Measurements from ENCODE around the gene LAMC2.

The LAMC2 gene

DNA sequence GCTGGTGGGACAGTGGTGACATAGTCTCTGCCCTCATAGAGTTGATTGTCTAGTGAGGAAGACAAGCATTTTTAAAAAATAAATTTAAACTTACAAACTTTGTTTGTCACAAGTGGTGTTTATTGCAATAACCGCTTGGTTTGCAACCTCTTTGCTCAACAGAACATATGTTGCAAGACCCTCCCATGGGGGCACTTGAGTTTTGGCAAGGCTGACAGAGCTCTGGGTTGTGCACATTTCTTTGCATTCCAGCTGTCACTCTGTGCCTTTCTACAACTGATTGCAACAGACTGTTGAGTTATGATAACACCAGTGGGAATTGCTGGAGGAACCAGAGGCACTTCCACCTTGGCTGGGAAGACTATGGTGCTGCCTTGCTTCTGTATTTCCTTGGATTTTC lies 58.4 kb downstream of the LAMC2 start:
- H3K27me3 ChIP-seq (ENCODE audit: insufficient read depth, low read depth, severe bottlenecking), result no peaks in the 10 kb centered on the region
- no peak overlapping the region for H3K27ac ChIP-seq
- no peaks in the 10 kb centered on the region for H3K9me3 ChIP-seq (ENCODE audit: severe bottlenecking)
- no peak for DNase-seq
- no peak overlapping the region for H3K4me3 ChIP-seq (ENCODE audit: low read depth, low read length)
- no peaks in the 10 kb centered on the region for H3K36me3 ChIP-seq
- TF ChIP-seq, protein P1, sequence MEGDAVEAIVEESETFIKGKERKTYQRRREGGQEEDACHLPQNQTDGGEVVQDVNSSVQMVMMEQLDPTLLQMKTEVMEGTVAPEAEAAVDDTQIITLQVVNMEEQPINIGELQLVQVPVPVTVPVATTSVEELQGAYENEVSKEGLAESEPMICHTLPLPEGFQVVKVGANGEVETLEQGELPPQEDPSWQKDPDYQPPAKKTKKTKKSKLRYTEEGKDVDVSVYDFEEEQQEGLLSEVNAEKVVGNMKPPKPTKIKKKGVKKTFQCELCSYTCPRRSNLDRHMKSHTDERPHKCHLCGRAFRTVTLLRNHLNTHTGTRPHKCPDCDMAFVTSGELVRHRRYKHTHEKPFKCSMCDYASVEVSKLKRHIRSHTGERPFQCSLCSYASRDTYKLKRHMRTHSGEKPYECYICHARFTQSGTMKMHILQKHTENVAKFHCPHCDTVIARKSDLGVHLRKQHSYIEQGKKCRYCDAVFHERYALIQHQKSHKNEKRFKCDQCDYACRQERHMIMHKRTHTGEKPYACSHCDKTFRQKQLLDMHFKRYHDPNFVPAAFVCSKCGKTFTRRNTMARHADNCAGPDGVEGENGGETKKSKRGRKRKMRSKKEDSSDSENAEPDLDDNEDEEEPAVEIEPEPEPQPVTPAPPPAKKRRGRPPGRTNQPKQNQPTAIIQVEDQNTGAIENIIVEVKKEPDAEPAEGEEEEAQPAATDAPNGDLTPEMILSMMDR (IDR thresholded peaks at IDR 0.05; ENCODE audit: low read depth, low read length), result no peak

DNA sequence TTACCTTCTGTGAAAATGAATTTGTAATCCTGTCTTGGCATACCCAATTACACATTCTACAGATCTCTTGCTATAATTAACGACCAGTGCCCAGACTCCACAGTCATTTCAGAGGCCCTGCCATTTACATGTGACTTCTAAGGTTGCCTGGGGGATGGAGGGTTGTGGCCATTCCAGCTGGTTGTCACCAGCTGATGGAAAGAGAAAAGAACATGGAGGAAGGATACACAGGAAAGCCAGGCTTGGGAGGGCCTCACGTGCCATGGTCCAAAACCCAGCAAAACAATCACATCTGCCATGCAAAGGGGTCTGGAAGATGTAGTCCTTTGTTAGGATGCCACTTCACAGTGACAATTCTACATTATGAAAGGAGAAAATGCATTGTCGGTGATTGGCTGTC lies 59.3 kb downstream of the LAMC2 start:
- Histone ChIP-seq H3K27me3 (ENCODE audit: insufficient read depth, low read depth, severe bottlenecking) (no peaks in the 10 kb centered on the region), H3K36me3 (no peaks in the 10 kb centered on the region), H3K4me3 (ENCODE audit: low read depth, low read length) (no peak overlapping the region), H3K27ac (no peak overlapping the region), H3K9me3 (ENCODE audit: severe bottlenecking) (no peaks in the 10 kb centered on the region)
- DNase-seq, result no peak
- TF ChIP-seq, protein P1 (IDR thresholded peaks at IDR 0.05; ENCODE audit: low read depth, low read length), result no peak

DNA sequence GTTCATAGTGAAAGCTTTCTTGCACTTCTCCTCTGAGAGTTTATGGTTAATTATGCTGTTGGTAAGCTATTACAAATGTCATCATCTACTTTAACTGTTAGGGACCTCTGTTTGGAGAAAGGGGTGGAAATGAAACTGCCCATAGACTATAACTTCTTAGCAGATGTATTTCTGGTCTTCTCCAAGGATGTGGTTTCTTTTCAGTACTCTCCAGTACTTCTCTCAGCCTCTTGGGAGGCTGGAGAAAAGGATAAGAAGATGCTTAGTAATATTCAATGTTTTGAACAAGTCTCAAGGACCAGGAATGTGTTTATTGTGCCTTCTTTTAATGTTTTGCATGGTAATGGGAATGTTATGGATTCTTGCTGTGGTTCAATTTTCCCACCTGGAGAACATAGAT lies 60.4 kb downstream of the LAMC2 start:
- no peak for DNase-seq
- no peak overlapping the region for H3K27ac ChIP-seq
- H3K36me3 ChIP-seq, result no peaks in the 10 kb centered on the region
- no peak overlapping the region for H3K4me3 ChIP-seq (ENCODE audit: low read depth, low read length)
- H3K9me3 ChIP-seq (ENCODE audit: severe bottlenecking), result no peaks in the 10 kb centered on the region
- TF ChIP-seq, protein P1 (IDR thresholded peaks at IDR 0.05; ENCODE audit: low read depth, low read length), result no peak
- no peaks in the 10 kb centered on the region for H3K27me3 ChIP-seq (ENCODE audit: insufficient read depth, low read depth, severe bottlenecking)

DNA sequence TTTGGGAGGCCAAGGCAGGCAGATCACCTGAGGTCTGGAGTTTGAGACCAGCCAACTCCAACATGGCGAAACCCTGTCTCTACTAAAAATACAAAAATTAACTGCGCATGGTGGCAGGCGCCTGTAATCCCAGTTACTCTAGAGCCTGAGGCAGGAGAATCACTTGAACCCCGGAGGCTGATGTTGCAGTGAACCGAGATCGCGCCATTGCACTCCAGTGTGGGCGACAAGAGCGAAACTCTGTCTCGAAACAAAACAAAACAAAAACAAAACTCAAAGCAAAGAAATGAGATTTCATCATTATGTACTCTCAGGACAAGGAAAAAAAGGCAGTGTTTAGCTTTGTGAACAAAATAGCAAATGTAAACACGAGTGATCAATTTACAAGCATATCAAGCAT lies 61.0 kb downstream of the LAMC2 start:
- TF ChIP-seq, protein P1 (IDR thresholded peaks at IDR 0.05; ENCODE audit: low read depth, low read length), result no peak
- no peak for DNase-seq
- no peaks in the 10 kb centered on the region for H3K36me3 ChIP-seq
- H3K27me3 ChIP-seq (ENCODE audit: insufficient read depth, low read depth, severe bottlenecking), result no peaks in the 10 kb centered on the region
- no peak overlapping the region for H3K4me3 ChIP-seq (ENCODE audit: low read depth, low read length)
- H3K9me3 ChIP-seq (ENCODE audit: severe bottlenecking), result no peaks in the 10 kb centered on the region
- H3K27ac ChIP-seq, result no peak overlapping the region

DNA sequence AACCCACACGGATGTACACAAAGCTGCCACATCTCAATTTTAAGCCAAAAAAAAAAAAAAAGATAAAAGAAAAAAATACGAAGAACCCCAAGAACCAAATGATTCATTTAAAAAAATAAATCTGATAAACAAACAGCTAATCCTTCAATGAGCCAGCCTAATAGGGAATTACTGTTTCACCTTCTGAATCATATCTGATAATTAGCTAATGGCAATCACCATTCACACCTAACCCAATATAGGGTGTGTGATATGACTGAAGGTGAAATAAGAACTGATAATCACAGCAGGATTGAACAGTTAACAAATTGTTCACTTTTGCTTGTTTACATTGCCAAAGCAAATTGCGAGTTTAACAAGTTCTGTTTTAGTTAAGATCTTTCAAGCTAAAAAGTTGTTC lies 61.4 kb downstream of the LAMC2 start:
- no peak overlapping the region for H3K27ac ChIP-seq
- DNase-seq, result no peak
- no peaks in the 10 kb centered on the region for H3K9me3 ChIP-seq (ENCODE audit: severe bottlenecking)
- no peak overlapping the region for H3K4me3 ChIP-seq (ENCODE audit: low read depth, low read length)
- no peaks in the 10 kb centered on the region for H3K27me3 ChIP-seq (ENCODE audit: insufficient read depth, low read depth, severe bottlenecking)
- H3K36me3 ChIP-seq, result no peaks in the 10 kb centered on the region
- TF ChIP-seq, protein P1 (IDR thresholded peaks at IDR 0.05; ENCODE audit: low read depth, low read length), result no peak

DNA sequence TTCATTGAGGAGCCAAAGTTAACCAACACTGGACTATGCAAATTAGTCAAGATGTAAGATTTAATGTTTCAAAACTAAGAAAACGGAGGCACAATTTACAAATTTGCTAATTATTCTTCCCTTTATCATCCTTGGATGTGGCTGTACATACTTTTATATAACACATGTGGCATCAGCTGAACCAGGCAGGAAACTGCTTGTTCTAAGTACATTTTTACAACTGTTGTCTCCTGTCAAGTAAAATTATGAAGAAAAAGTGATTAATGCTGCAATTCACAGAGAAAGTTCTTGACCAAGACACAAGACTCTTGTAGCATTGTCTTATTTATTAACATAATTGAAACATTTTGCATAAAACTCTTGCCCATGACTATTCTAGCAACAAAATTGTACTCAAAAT lies 61.9 kb downstream of the LAMC2 start:
- TF ChIP-seq, protein P1 (IDR thresholded peaks at IDR 0.05; ENCODE audit: low read depth, low read length), result no peak

More for the DNA sequence above, 61.9 kb downstream of the LAMC2 start:
- Histone ChIP-seq H3K4me3 (ENCODE audit: low read depth, low read length) (no peak overlapping the region), H3K36me3 (no peaks in the 10 kb centered on the region), H3K27me3 (ENCODE audit: insufficient read depth, low read depth, severe bottlenecking) (no peaks in the 10 kb centered on the region), H3K27ac (no peak overlapping the region), H3K9me3 (ENCODE audit: severe bottlenecking) (no peaks in the 10 kb centered on the region)
- no peak for DNase-seq

Data from WERI-Rb-1 (cell line).